ENCODE measurements around the gene COLEC12.

DNA sequence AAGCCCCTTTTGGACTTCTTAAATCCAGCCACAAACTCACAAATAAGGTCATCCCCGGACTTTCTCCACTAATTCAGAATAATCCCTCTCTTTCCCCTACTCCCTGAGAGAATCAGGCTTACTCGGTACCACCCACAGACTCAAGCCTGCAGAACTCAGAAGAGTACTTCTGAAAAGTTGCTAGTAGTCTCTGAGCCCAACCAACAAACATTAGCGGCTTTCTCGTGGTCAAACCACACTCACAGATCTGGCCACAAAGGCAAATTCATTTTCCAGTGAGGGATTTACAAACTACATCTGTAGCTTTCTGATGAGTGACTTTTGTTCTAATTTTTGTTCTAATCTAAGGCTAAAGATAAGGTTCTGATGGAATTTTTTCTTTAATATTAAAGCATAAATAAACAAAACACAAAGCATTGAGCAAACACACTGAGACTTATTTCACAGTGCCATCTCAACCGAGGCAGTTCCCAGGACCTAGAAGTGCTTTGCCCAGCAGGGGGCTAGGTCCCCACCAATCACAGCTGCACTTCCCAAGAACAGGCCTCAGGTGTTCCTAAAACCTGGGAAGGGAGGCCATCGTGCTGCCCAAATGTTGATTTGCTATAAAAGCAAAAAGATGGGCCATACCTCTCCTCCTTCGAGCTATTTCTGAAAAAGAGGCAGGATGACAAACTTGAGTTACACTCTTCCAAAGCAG is 110.7 kb downstream of the COLEC12 start:
- TF ChIP-seq, protein P1, sequence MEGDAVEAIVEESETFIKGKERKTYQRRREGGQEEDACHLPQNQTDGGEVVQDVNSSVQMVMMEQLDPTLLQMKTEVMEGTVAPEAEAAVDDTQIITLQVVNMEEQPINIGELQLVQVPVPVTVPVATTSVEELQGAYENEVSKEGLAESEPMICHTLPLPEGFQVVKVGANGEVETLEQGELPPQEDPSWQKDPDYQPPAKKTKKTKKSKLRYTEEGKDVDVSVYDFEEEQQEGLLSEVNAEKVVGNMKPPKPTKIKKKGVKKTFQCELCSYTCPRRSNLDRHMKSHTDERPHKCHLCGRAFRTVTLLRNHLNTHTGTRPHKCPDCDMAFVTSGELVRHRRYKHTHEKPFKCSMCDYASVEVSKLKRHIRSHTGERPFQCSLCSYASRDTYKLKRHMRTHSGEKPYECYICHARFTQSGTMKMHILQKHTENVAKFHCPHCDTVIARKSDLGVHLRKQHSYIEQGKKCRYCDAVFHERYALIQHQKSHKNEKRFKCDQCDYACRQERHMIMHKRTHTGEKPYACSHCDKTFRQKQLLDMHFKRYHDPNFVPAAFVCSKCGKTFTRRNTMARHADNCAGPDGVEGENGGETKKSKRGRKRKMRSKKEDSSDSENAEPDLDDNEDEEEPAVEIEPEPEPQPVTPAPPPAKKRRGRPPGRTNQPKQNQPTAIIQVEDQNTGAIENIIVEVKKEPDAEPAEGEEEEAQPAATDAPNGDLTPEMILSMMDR (IDR thresholded peaks at IDR 0.05): no peak
- TF ChIP-seq POLR2A (IDR thresholded peaks at IDR 0.05): no peak
